ENCODE results near the gene PHACTR3.

The PHACTR3 gene

DNA sequence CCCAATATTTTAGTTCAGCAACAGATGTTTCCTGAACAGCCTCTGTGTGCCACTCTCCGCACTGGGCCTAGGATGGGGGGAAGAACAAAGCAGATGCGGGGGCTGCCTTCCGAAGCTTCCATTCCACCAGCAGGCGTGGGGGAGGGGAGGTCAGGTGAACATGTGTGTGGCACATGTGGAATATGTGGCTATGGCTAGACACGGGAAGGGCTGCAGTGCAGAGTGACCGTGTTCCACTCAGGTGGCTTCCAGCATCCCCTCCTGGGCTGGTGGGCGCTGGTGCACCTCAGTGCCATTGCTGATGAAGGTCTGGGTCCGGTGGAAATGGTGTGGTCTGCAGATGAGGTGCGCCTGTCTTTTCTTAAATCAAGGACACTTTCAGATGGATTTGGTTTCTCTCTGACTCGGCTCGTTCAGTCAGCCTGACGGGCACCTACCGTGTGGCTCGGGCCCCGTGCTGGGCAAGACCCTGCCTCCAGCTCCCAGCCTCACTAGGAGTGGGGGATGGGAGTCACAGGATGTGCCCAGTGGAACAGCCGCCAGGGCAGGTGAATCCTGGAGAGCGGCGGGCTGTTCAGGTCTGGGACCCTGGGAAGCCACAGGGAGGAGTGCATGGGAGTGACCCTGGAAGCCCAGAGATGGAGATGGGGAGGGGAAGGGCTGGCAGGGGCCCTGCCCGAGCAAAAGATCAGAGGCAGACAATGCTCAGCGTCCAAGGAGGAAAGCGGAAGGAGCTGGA is 218.1 kb downstream of the PHACTR3 start:
- H3K4me3 ChIP-seq (ENCODE audit: low read length): no peak overlapping the region
- DNase-seq (ENCODE audit: low read depth): no peak
- TF ChIP-seq CTCF (IDR thresholded peaks at IDR 0.05; ENCODE audit: insufficient read depth, low read depth, low read length, missing control alignments): no peak

GRCh38 chr20:59823030-59823423 is 218.7 kb downstream of the PHACTR3 start:
- no peak overlapping the region for H3K4me3 ChIP-seq (ENCODE audit: low read length)
- TF ChIP-seq CTCF (IDR thresholded peaks at IDR 0.05; ENCODE audit: insufficient read depth, low read depth, low read length, missing control alignments): no peak
- no peak for DNase-seq (ENCODE audit: low read depth)

DNA sequence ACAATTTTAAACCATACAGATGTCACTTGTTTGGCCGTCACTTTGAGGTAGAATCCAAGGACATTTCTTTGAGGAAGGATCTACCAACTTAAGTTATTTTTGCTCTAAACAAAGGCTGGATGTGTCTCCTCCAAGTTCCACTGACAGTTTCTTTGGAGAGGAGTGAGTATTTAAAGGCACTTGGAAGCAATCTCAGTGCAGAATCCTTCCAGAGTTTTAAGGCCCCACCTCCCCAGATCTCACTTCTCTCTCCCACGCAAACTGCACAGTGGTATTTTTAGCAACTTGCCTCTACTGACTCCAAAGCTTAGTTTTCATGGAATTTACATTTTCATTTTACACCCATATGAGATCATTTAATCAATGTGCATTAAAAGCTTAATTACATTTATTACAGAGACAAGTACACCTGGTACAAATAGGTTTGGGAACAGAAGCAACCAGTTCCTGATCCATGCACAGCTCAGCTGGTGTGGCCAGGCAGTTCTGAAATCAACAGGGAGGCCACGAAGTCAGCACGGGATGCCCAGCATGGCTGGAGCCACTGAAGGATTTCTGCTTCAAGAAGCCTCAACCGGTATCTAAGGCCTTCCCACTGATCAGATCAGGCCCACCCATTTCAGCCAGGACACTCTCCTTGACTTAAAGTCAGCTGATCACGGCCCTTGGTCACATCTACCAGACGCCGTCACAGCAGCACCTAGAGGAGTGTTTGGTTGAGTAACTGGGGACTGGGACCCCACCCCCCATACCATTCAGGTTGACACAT is 219.3 kb downstream of the PHACTR3 start:
- H3K4me3 ChIP-seq (ENCODE audit: low read length): no peak overlapping the region
- TF ChIP-seq CTCF (IDR thresholded peaks at IDR 0.05; ENCODE audit: insufficient read depth, low read depth, low read length, missing control alignments): no peak
- no peak for DNase-seq (ENCODE audit: low read depth)

- no peak overlapping the region for H3K4me3 ChIP-seq (ENCODE audit: low read length)
- TF ChIP-seq CTCF (IDR thresholded peaks at IDR 0.05; ENCODE audit: insufficient read depth, low read depth, low read length, missing control alignments): no peak
- DNase-seq (ENCODE audit: low read depth): no peak
Observed at GRCh38 chr20:59824711-59825562, 220.6 kb downstream of the PHACTR3 start.

GRCh38 chr20:59825563-59825920 is 221.2 kb downstream of the PHACTR3 start:
- TF ChIP-seq CTCF (IDR thresholded peaks at IDR 0.05; ENCODE audit: insufficient read depth, low read depth, low read length, missing control alignments): no peak
- H3K4me3 ChIP-seq (ENCODE audit: low read length): no peak overlapping the region
- no peak for DNase-seq (ENCODE audit: low read depth)

DNA sequence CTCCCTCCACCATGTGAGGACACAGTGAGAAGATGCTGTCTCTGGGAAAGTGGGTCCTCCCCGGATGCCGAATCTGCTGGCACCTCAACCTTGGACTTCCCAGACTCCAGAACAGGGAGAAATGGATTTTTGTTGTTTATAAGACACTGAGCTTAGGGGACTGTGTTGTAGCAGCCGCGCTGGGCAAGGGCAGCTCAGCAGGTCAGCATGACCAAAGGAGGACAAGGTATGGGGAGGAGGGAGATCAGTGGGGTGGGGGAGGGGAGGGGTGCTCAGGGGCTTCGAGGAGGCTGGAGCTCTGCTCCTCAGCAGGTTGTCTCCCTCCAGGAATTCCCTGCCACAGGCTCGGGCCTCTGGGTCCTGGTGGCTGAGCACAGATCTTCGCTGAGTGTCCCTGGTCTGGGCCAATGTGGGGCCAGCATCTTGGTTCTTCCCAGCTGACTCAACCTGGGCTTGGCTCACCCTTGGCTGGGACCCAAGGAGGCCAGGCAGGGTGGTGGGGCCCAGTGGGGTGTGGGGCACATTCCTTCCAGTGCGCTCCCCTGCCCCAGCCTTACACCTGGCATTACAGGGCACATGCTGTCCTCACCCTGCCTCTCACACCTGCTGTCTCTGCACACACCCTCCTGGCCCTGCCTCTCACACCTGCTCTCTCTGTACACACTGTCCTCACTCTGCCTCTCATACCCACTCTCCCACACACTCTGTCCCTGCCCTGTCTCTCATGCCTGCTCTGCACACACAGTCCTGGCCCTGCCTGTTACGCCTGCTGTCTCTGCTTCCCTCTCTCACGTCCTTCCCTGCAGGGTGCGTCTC is 221.8 kb downstream of the PHACTR3 start:
- DNase-seq (ENCODE audit: low read depth): peak; percentile 91
- H3K4me3 ChIP-seq (ENCODE audit: low read length): no peak overlapping the region
- TF ChIP-seq CTCF (IDR thresholded peaks at IDR 0.05; ENCODE audit: insufficient read depth, low read depth, low read length, missing control alignments): no peak

Data from epithelial cell of esophagus (primary cell).